SW 1271 (cell line): ENCODE measurements around the gene SAP25.
A peak's percentile ranks its signal among the peaks of the same experiment; 100 is the strongest.

Experiments used
- DNase-seq, 2 experiments: peaks; one replicate each; lab custom pipeline; 2025; lab: John Stamatoyannopoulos, UW

The SAP25 gene

GRCh38 chr7:100595188-100595587 lies 21.5 kb upstream of the SAP25 start:
- DNase-seq: no peak

- no peak for DNase-seq
Measured at GRCh38 chr7:100591596-100591995, 17.9 kb upstream of the SAP25 start.

- no peak for DNase-seq
Measured at GRCh38 chr7:100590077-100590737, 16.5 kb upstream of the SAP25 start.

GRCh38 chr7:100589341-100589947 lies 15.7 kb upstream of the SAP25 start:
- DNase-seq: no peak

- no peak for DNase-seq
Measured at GRCh38 chr7:100588438-100588837, 14.7 kb upstream of the SAP25 start.

GRCh38 chr7:100586266-100587025 lies 12.7 kb upstream of the SAP25 start, which contains the start of gene FBXO24:
TSS of gene FBXO24 (plus strand) at chr7:100586328. CDS start at chr7:100586626, 298 bp downstream.
- DNase-seq: peak; percentile 99

GRCh38 chr7:100585511-100586265 lies 12.0 kb upstream of the SAP25 start, which contains the start of gene LRCH4:
TSS of gene LRCH4 (minus strand) at chr7:100586129. CDS start at chr7:100586100, 29 bp downstream.
- DNase-seq: no peak

- no peak for DNase-seq
Measured at GRCh38 chr7:100584683-100585510, 11.2 kb upstream of the SAP25 start.

- no peak for DNase-seq
Measured at GRCh38 chr7:100584054-100584682, 10.5 kb upstream of the SAP25 start.

- no peak for DNase-seq
Measured at GRCh38 chr7:100583132-100584053, 9.7 kb upstream of the SAP25 start.

- no peak for DNase-seq
Measured at GRCh38 chr7:100582650-100583049, 8.9 kb upstream of the SAP25 start.

- DNase-seq: no peak
Measured at GRCh38 chr7:100582041-100582579, 8.4 kb upstream of the SAP25 start.

GRCh38 chr7:100580466-100581283 lies 7.0 kb upstream of the SAP25 start:
- no peak for DNase-seq

- no peak for DNase-seq
Measured at GRCh38 chr7:100578246-100579183, 4.8 kb upstream of the SAP25 start.

GRCh38 chr7:100577507-100577906 lies 3.8 kb upstream of the SAP25 start:
- no peak for DNase-seq

GRCh38 chr7:100577103-100577502 lies 3.4 kb upstream of the SAP25 start:
- no peak for DNase-seq

- DNase-seq: no peak
Measured at GRCh38 chr7:100576384-100576993, 2.8 kb upstream of the SAP25 start.
